HG03175 (cell line): Measurements from ENCODE around the gene NAV1.
"Not testable (repeated sequence)": the region's sequence is repeated elsewhere in the genome, so short reads cannot be mapped to it uniquely, and the experiment has no call there.

ENCODE experiments used
- ATAC-seq: cut with Tn5 transposase; IDR thresholded peaks from one replicate; pipeline ENCODE4 v1.9.1; 2021; ENCODE audit warnings: mild to moderate bottlenecking, moderate library complexity; ENCODE audit not compliant: unreplicated experiment

NAV1 gene

GRCh38 chr1:201565024-201565730, 26.2 kb downstream of the NAV1 start:
- ATAC-seq = no peak

DNA sequence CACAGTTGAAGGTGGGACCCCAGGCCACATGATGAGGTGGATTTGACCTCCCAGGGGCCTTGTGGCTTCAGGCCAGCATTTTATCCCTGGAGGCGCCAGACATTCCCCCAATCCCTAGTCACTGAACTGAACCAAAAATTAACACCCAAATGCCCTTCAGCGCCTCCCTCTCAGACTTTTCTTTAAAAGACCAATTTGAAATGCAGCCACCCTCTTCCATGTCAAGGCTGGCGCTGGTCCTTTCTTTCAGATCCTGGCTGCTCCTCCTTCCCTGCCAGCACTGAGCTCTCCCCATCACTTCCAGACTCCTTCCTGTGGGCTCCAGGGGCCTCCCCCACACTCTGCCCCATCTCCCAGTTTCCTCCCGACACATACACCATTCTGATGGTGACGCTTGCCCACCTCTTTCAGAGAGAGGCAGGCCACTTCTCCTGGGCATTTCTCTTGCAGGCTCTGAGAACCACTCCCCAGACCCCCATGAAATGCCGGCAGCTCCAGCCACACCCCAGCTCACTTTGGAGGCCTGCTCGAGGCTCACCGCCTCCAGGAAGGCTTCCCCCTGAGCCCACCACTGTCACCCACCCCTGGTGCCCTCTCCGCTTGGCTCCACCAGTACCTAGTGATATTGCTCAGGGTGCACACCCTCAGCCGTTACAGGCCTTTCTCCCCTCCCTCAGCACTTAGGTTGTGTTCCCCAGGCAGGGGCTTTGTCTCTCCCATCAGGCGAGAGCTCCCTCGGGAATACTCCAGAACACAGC, 27.0 kb downstream of the NAV1 start:
- no peak for ATAC-seq

GRCh38 chr1:201566529-201566823, 27.5 kb downstream of the NAV1 start:
- no peak for ATAC-seq

- ATAC-seq = no peak
These were observed 28.2 kb downstream of the NAV1 start for GRCh38 chr1:201566933-201567801.

DNA sequence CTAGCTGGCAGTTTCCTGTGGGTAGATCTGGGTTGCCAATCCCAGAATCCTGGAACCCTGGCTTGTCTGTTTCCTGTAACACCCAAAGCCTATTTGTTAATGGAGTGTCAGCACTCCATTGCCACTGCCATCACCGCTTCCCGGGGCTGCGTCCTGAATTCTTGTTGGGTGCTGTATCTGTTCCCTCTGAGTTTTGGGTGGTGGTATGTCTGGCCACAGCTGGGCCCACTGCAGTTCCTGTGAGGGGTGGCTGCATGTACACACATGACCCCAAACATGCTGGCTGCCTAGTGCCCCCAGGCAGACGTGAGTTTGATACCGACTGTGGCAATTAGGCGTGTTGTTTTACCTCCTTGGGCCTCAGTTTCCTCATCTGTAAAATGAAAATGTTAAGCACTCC, 29.3 kb downstream of the NAV1 start:
- ATAC-seq = no peak

DNA sequence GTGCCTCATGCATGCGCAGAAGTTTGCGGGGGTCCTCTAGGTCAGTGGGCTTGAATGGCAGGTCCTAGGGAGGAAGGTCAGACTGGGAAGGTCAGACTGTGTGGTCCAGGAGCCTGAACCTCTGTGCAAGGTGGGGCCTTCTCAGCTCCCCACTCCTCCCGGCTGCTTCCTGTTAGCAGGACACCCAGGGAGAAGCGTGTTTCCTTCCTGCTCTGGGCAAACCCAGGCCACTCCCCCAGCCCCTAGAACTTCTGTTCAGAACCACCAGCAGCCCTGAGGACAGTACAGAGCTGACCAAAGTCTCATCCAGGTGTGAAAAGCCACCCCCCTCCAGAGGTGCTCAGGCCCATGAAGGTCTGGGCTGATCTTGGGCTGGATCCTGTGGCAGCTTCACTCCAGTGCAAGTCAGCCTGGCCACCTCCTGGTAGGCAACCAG, 29.9 kb downstream of the NAV1 start:
- ATAC-seq = no peak

- no peak for ATAC-seq
These were observed 31.4 kb downstream of the NAV1 start for GRCh38 chr1:201570181-201570885.

GRCh38 chr1:201570886-201571624, 32.1 kb downstream of the NAV1 start:
- no peak for ATAC-seq

- no peak for ATAC-seq
These were observed 34.1 kb downstream of the NAV1 start for GRCh38 chr1:201573030-201573429.

DNA sequence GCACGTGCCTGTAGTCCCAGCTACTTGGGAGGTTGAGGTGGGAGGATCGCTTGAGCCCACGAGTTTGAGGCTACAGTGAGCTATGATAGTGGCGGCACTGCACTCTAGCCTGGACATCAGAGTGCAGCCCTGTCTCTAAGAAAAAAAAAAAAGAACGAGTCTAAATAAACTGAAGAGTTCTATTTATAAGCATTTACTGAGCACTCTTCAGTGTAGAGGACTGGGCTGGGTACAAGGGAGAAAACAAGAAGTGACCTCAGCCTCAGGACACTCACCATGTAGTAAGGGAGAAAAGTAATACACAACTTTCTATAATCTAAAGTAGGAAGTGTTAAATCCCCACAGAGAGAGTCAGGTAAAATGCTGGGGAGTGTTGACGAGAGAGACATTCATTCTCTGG, 35.0 kb downstream of the NAV1 start:
- no peak for ATAC-seq

DNA sequence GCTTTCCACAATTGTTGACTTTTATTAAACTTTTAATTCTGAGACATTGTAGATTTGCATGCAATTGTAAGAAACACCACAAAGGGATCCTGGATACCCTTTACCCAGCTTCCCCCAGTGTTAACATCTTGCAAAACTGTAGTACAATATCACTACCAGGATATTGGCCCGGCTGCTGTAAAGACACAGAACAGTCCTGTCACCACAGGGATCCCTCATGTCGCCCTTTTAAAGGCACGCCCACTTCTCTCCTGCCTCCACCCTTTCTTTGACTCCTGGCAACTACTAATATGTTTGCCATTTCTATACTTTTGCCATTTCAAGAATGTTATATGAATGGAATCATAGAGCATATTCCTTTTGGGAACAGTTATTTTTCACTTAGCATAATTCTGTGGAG, 37.0 kb downstream of the NAV1 start:
- ATAC-seq = no peak

DNA sequence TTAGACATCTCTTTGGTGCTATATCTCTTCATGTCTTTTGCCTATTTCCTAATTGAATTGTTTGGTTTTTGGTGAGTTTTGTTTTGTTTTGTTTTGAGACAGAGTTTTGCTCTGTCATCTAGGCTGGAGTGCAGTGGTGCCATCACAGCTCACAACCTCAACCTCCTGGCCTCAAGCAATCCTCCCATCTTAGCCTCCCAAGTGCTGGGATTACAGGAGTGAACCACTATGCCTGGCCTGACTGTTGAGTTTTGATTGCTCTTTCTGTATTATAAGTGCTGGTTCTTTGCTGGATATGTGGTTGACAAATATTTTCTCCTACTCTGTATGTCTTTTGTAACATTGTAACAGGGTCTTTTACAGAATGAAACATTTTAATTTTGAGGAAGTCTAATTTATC, 38.0 kb downstream of the NAV1 start:
- ATAC-seq = no peak

GRCh38 chr1:201578008-201578888, 39.3 kb downstream of the NAV1 start:
- no peak for ATAC-seq

DNA sequence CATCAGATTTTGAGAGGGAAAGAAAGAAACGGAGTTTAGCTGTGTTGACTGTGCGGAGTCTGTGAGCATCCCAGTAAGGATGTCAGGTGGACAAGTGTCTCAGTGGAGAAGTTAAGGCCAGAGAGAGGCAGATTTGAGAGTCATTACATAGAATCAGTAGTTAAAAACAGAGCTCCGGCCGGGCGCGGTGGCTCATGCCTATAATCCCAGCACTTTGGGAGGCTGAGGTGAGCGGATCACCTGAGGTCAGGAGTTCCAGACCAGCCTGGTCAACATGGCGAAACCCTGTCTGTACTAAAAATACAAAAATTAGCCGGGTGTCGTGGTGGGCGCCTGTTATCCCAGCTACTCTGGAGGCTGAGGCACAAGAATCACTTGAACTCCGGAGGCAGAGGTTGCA, 42.4 kb downstream of the NAV1 start:
- not testable (repeated sequence) for ATAC-seq

GRCh38 chr1:201582705-201583442, 43.9 kb downstream of the NAV1 start:
- ATAC-seq = no peak

GRCh38 chr1:201583663-201584062, 44.7 kb downstream of the NAV1 start:
- ATAC-seq = no peak

- ATAC-seq = no peak
These were observed 45.7 kb downstream of the NAV1 start for GRCh38 chr1:201584471-201585092.

DNA sequence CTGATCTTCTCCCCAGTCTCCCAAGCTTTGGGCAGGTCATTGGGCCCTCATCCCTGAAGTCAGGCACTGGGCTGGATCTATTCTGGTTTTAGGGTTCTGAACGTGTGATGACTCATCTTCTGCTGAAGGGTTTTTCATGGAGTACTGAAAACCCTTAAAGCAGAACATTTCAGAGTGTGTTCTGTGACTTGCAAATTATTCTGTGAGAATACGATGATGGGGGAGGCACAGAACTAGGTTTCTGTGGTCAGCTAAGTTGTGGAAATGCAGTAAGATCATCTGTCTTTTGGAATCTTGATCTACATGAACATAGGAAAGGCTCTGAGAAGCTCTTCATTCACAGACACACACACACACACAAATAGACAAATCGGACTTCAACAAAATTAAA, 46.2 kb downstream of the NAV1 start:
- no peak for ATAC-seq
